G401.6 (cell line): ENCODE data around the gene MAPK14.

Source experiments
- FAIRE-seq: peaks from 2 replicates; lab custom pipeline; 2012; peaks lifted over from hg19 to GRCh38; lab: Jason Lieb, UNC

Gene MAPK14

DNA sequence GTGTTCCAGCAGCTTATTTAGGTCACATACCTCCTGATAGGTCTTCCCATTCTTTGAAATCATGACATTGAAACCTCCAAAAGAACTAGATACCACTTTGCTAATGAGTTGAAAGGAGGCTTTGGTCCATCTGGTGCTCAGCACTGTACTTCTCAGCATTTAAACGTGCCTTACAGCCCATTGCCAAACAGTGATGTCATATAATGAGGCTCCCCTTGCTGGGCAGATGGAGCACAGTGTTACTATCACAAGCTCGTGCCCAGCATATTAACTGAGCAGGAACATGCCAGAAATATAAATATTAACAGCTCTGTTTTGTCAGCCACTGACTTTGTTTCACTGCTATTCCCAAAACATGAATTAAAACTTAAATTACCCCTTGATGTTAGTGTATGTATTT lies 77.2 kb downstream of the MAPK14 start:
- FAIRE-seq = no peak

DNA sequence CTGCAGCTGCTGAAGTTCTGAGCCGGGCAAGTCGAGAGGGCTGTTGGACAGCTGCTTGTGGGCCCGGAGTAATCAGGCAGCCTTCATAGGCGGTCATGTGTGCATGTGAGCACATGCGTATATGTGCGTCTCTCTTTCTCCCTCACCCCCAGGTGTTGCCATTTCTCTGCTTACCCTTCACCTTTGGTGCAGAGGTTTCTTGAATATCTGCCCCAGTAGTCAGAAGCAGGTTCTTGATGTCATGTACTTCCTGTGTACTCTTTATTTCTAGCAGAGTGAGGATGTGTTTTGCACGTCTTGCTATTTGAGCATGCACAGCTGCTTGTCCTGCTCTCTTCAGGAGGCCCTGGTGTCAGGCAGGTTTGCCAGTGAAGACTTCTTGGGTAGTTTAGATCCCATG lies 81.5 kb downstream of the MAPK14 start:
- FAIRE-seq = no peak

DNA sequence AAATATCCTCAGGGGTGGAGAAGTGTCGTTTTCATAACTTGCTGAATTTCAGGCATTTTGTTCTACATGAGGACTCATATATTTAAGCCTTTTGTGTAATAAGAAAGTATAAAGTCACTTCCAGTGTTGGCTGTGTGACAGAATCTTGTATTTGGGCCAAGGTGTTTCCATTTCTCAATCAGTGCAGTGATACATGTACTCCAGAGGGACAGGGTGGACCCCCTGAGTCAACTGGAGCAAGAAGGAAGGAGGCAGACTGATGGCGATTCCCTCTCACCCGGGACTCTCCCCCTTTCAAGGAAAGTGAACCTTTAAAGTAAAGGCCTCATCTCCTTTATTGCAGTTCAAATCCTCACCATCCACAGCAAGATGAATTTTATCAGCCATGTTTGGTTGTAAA lies 82.4 kb downstream of the MAPK14 start:
- FAIRE-seq = no peak

DNA sequence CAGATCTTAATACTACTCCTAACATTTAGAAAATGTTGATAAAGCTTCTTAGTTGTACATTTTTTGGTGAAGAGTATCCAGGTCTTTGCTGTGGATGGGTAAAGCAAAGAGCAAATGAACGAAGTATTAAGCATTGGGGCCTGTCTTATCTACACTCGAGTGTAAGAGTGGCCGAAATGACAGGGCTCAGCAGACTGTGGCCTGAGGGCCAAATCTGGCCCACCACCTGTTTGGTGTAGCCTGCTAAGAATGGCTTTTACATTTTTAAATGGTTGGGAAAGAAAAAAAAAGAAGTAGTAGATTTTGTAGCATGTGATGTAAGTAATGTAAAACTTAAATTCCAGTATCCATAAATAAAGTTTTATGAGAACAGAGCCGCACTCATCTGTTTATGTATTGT lies 83.3 kb downstream of the MAPK14 start:
- FAIRE-seq = no peak

DNA sequence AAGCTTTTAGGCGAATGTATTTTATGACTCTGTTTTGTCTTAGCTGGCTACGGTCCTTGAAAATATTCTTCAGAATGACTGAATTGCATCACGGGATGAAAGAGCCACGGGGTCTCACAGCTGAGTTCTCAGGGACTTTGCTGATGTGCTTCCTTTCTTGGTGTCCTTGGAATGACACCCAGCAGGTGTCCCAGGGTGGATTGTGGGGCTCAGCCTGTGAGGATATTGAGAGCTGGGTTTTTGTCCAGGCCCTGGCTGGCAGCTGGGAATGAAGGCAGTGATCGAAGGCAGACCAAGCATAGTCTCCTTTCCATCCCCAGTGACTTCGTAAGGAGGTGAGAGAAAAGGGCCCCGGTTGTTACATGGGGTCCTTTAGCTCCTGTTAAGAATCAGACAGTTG lies 83.9 kb downstream of the MAPK14 start:
- no peak for FAIRE-seq

DNA sequence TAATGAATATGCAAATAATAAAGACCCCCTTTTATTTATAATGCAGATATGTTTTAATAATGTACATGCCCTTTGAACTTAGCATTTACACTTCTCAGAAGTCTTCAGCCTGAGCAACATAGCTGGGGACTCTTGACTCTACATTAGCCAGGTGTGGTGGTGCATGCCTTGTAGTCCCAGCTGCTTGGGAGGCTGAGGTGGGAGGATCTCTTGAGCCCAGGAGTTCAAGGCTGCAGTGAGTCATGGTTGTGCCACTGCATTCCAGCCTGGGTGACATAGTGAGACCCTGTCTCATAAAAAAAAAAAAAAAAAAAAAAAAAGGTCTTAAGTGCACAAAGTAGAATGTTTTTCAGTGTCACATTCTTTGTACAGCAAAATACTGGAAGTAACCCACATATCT lies 85.4 kb downstream of the MAPK14 start:
- no peak for FAIRE-seq

DNA sequence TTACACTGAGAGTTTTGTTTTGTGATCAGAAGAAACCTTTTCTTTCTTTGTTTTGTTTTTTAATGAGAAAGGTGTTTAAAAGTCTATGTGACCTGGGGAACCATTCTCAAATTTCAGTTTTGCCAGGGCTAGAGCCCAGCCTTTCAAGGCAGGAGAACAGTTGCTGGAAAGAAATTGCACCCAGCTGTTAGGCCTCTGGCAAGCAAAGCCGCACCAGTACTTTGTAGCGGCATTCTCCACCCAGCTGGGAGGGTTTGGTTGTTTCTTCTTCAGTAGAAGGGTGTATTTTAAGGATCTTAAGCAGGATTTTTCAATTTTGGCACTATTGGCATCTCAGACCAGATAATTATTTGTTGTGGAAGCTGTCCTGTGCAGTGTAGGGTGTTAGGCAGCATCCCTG lies 86.1 kb downstream of the MAPK14 start:
- FAIRE-seq = no peak

DNA sequence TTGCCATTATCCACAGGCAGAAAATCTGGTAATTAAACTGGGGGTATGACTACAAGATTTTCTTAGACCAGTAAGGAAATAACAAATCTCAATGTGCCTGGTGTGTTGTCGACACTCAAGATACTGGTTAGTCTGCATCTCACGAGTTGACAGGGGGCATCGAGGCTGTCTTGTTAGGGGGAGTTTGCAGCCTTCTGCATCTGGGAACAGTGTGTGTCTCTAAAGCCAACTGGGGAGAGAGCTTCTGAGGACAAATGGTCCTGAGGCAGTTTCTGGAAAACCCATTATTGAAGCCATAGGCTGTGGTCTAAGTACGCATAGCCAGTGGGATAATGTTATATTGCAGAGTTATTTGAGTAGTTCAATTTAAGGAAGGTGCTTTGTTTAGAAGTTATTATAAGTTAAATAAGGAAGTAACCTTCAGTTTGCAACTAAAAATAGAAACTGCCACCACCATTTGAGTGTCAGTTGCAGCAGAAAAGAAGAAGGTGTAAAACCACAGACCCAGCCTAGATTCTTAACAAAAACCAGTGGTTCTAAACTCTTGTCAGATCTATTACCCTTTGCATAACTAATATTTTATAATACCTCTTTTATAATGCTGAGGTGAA lies 87.3 kb downstream of the MAPK14 start:
- no peak for FAIRE-seq

DNA sequence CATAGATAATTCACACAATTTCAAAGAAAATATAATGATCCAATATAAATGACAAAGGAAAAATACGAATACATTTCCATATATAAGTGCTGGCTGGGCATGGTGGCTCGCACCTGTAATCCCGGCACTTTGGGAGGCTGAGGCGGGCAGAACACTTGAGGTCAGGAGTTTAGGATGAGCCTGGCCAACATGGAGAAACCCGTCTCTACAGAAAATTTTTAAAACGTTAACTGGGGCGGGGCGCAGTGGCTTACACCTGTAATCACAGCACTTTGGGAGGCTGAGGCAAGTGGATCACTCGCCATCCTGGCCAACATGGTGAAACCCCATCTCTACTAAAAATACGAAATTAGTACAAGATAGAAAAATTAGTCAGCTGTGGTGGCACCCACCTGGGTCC lies 87.8 kb downstream of the MAPK14 start:
- no peak for FAIRE-seq

DNA sequence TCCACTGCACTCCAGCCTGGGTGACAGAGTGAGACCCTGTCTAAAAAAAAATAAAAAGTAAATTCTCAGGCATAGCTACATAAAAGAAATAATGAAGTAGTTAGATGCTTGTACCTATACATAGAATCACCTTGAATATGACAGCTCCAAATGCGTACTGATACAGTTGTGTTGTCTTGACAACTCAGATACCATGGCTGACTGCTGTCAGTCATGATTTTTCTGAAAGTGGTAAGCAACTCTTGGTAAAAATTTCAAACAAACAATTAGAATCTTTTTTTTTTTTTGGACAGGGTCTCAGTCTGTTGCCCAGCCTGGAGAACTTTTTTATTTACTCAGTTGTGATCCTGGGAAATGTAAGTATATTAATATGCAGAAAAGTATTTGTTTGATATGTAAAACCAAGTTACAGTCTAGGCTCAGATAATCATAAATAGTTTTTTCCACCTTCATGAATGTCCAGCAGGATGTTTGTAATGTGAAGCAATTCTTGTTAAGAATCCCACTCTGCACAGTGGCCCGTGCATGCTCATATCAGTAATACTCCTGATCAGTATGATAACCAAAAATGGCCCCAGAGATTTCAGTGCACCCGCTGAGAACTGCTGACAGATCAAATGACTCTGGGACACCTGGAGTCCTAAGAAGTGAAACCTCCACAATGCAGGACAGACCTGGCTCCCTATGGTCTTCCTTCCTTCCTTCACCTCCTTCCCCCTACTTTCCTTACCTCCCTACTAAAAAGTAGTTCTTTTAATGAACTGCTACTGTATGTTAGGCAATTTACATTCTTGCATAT lies 88.7 kb downstream of the MAPK14 start:
- FAIRE-seq = no peak

DNA sequence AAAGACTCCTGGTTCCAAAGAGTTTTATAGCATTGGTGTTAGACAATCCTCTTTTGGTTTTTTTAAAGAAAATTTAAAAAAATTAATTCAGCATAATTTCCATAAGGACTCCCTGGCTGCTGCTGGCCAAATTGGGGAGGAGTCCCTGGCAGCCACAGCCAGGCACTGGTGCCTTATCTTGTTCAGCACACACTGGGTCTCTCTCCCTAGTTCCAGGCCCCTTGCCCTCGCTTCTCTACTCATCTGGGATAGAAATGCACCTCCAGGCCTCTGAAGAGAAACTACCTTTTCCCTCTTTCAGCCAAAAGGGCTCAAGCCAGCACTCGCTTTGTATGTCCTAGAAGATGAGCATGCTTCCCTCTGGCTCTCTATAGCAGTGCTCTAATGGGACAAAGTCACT lies 89.3 kb downstream of the MAPK14 start:
- FAIRE-seq = no peak

DNA sequence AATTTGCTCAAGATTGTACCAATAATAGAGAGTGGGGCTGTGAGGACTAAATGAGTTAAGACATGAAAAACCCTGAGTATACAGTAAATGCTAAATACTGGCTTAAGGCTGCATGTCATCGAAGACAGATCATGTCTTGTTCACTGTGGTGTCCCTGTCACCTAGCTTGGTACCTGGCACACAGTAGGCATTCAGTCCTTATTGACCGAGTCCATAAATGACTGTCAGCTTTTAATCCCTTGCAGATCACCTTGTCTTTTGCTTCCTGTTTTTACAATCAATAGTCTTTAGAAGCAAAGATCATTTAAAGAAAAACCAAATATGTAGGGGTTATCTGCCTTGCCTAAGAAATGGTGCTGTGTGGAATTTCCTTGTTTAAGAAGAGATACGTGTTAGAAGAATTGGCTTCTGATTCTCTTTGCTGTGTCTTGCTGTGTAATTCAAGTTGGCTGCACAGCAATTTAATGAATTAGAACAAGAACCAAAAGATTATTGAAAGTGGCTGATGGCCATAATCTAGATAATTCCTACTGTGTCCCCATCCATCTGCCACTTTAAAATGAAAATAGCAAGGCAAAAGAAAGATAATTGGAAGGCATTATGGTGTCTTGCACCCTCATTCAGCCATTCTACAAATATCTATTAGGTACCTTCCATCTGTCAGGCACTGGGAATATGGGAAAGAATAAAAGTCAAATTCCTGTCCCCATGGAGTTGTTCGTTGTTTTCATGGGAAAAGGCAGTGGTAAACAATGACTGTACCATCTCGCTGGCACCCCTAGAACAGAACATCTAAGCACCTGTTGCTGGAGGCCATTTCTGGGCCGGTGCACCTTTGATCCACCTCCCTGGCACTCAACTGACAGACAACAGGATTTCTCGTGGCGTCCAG lies 90.3 kb downstream of the MAPK14 start:
- FAIRE-seq = no peak

DNA sequence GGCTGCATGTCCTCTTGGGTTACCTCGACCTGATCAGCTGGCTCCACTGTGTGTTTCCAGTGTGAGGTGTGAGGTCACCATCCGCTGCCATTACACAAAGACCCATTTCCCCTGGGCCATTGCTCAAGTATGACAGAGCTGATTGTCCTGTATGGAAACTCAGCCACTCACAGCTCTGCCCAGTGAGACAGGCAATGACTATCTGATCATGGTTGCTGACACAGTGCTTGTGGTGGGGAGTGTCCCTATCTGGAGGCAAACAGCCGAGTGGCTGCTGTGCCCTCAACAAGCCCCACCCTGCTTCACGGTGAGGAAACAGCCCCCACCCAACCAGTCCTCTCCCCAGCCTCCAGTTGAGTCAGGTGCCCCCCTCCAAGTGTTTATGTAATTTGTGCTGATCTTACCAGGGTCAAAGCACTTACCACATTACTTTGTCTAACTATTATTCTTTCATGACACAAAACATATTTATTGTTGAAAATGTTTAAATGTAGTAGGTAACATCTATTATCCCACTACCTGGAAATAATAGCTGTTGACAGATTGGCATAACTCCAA lies 91.0 kb downstream of the MAPK14 start:
- no peak for FAIRE-seq

DNA sequence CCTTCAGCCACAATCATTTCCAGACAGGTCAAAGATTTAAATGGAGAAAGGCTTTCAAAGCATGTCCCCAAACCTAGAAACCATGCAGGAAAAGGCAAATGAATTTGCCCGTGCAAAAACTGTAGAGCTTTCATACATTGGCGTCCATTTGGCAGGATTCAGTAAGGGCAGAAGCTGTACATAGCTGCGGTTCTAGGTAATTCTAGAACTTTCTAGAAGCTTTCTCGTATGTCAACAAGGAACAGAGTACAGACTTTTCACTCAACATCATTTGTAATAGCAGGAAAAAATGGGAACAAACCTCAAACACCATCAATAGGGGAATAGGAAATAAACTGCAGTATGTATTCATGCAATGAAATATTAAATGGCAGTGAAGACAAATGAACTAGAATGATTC lies 91.6 kb downstream of the MAPK14 start:
- FAIRE-seq = no peak

DNA sequence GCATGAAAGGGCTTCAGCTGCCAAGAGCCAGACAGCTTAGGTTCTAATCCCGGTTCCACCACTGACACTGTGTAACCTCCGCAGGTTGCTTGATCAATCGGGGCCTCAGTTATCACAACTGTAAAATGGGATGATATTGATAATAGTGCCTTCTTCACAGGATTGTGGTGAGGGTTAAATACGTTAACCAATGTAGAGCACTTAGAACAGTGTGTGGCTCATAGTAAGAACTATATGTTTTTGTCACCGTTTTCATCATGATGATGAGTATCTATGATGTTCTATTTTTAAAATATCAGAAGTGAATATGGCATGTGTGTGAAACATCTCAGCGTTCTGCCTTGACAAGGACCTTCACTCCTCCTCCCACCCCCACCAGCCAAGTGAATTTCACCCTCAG lies 92.4 kb downstream of the MAPK14 start:
- no peak for FAIRE-seq

DNA sequence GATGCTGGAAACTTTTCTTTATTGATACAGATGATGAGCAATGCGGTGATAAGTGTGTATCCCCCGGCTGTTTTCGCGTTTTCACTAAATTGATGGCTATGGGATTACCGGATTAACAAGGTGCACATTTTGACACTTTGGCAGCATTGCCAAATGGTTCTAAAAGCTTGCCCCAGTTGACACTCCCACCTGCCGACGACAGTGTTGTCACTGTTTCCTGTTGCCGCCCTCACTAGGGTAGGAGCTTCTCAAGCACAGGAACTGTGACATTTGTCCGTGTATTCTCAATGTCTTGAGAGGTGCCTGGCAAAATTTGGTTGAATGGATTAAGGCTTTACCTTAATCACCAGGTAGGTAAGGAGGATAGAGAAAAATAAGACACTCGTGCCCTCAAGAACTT lies 92.9 kb downstream of the MAPK14 start:
- FAIRE-seq = no peak

DNA sequence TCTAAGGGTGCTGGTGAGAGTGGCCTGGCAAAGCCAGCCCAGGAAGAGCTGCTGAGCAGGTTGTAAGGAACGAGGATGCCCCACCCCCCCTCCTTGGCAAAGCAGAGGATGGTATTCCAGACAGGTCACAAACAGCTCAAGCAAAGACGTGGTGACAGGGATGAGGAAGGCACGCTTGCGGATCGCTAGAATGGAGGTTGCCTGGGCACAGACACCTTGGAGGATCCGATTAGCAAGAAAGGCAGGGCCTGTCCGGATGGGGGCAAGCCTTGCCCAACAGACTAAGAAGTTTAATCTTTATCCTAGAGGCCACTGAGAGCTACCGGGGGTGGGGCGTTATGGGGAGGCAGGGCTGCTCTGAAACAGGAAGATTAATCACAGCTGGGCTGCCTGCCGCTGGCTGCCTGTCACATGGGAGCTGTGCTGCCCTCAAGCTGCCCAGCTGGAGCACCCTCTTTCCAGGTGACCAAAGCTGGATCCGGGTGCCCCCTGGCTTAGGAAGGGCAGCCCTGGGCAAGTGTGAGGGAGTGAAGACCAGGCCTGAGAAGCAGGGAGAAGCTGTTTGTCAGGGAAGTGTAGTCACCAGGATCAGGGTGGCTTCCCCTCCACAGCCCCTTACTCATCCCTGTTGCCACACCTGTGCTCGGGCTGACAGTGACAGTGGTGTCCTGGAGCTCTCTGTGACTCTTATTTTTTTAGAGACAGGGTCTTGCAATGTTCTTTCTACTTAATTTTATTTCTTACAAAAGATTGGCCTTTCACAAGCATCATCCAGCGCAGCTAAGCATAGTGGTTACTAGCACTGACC lies 93.6 kb downstream of the MAPK14 start:
- no peak for FAIRE-seq

DNA sequence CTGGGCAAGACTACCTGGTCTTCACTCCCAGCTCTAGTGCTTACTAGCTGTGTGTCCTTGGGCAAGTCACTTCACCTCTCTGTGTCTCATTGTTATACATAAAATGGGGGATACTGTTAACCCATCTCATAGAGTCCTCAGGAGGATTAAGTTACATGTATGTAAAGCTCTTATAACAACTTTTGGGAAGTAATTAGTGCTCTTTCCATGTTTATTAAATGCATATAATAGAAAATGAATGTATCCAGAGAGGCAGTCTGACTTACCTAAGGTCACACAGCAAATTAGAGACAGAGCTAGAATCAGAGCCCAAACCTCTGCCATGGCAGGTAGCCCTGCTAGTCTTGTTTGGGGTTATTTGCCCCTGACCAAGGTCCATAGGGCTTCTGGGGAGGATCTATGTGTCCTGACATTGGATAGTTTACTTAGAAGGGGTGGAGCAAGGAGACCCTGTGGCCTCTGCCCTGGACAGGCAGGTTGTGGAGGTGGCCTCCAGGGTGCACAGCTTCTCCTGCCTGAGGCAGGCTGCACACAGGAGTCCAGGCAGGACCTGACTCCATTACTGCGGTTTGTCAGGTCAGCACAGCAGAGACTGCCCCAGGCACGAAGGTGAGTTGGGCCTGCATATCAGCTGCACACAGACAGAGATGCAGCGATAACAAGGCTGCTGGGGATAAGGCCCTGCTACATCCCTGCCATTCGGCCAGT lies 94.3 kb downstream of the MAPK14 start:
- no peak for FAIRE-seq

DNA sequence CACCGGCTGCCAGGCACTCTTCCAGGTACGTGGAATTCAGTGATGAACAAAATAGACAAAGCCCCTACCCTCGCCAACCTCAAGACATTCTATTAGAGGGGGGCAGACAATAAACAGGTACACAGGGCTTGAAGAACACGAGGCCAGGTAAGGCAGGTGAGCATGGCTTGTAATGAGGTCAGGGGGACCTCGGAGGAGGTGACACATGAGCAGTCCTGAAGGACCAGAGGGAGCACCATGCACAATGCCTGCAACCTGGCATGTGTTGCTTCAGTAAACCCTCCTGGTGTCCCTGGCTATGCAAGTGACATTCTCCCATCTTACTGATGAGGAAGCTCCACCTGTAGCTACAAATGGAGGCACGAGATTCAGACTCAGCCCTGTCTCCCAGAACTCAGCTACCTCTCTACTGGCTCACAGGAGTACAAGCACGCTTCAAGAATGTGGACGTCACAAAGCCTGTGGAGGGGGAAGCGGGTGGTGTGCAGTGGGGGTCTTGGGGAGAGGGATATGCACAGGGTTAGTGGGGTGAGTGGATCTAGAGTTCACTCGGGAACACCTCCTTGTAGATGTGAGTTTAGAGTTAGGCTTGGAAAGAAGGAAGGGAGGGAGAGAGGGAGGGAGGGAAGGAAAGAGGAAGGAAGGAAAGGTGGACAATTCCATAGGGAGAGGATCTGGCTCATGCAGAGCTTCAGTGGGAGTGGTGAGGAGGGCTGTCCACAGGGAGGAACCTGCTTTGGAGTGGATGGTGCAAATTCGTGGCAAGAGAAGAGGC lies 95.1 kb downstream of the MAPK14 start:
- FAIRE-seq = no peak

DNA sequence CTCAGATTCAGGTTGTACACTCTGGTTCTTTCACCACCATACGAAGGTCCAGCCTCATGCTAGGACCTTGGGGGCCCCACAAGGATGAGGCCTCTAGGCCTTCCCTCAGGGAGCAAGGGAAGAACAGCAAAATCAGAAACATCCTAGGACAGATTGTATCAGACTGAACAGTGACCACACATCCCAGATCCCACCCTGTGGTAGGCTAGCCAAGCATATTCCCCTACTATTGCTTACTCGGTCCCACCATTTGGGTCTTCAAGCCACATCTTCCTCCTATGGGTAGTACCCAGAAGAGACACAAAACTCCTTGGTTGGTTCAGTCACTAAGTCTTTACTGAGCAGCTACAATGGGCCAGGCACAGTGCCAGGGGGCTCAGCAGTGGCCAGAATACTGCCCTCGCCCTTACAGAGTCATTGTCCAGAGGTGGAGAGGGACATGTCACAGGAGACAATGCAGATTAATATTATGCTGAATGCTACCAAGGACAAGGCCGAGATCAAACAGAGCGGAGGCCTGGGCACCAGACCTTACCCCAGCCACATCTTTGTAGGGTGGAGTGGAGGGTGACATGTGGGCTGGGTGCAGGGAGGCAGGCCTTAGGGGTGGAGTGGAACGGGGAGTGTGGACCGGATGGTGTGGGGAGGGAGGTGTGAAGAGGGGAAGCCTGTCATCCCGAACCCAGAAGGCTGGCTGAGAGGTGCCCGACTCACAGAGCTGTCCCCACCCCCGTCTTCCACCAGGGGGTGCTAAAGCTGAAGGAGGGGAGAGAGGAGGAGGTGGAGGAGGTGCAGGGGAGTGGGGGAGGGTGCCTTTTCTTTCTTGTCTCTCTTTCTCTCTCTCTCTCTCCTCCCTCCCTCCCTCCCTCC lies 95.9 kb downstream of the MAPK14 start:
- no peak for FAIRE-seq
